GM12865 (cell line): ENCODE data around the gene RAB8A.

Experiments used
- DNase-seq: peaks from one replicate; pipeline ENCODE4 v3.0.0; 2010; ENCODE audit warnings: low read depth
- H3K4me3 ChIP-seq: 2 replicates; pipeline ENCODE4 v1.5.1; 2011; ENCODE audit warnings: mild to moderate bottlenecking, low read depth, low read length, control low read depth
- TF ChIP-seq, protein P1 (sequence below): IDR thresholded peaks from 2 replicates; pipeline ENCODE4 v1.5.1; 2011; ENCODE audit warnings: low read length, control low read depth, low read depth, inconsistent platforms; ENCODE audit not compliant: insufficient read depth; ENCODE audit errors: missing control alignments

Gene RAB8A

DNA sequence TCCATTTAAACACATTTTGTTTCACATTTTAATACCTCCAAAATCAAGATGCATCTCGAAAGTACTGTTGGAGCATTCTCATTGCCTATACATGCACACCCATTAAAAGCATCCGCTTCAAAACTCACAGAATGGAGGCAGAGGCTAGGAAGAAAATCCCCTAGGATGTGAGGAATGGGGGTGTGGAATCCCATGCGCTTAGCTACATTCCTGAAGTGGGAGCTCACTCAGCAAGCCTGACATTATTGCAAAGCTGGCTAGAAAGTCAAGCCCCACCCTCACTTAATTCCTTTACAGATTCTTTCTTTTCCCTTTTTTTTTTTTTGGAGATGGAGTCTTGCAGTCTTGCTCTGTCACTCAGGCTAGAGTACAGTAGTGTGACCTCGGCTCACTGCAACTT, 68.9 kb downstream of the RAB8A start:
- no peak for DNase-seq
- no peak overlapping the region for H3K4me3 ChIP-seq
- TF ChIP-seq, protein P1, sequence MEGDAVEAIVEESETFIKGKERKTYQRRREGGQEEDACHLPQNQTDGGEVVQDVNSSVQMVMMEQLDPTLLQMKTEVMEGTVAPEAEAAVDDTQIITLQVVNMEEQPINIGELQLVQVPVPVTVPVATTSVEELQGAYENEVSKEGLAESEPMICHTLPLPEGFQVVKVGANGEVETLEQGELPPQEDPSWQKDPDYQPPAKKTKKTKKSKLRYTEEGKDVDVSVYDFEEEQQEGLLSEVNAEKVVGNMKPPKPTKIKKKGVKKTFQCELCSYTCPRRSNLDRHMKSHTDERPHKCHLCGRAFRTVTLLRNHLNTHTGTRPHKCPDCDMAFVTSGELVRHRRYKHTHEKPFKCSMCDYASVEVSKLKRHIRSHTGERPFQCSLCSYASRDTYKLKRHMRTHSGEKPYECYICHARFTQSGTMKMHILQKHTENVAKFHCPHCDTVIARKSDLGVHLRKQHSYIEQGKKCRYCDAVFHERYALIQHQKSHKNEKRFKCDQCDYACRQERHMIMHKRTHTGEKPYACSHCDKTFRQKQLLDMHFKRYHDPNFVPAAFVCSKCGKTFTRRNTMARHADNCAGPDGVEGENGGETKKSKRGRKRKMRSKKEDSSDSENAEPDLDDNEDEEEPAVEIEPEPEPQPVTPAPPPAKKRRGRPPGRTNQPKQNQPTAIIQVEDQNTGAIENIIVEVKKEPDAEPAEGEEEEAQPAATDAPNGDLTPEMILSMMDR = no peak
